ENCODE results near the gene FHOD3. TPM values are rescaled to one million over a fixed set of nuclear protein-coding genes. Genes with fewer than 3 reads are reported as not detected.

FHOD3 gene
- total and polyA plus RNA-seq, 9 of the 15 experiments (the other 6 are each of a cell fraction or from before 2014, with no cell fraction given) = 0.11 TPM; not detected in 8

DNA sequence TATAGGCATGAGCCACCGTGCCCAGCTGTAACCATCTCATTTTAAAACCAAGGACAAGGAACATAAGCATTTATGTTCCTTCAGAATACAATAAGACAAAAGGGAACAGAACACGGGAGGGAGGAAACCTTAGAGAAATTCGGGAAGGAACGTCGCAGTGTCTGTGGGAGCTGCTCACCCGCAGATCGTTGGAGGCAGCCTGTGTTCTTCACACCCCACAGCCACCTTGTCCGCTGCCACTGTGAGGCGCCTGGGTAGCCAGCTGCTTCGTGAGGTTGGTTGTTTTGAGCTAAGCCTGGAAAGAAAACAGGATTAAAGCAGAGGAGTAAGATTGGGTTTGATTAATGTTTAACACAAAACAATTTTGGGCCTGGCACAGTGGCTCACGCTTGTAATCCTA lies 250.0 kb downstream of the FHOD3 start:
- in situ Hi-C loops (cut with MboI) (no loop called here), intact Hi-C loops (cut with micrococcal nuclease) (no loop called here)
- no peak overlapping the region for H3K4me2 ChIP-seq (ENCODE audit: insufficient read depth, low read length)
- ChIA-PET POLR2A (no interaction called here), CTCF (ENCODE audit: low intra/inter-chr PET ratio) (no interaction called here)
- no peaks in the 10 kb centered on the region for H3K36me3 ChIP-seq (ENCODE audit: control insufficient read depth, insufficient read depth, low read length)
- H3K27ac ChIP-seq (ENCODE audit: extremely low read depth, low read depth, low read length) = no peak overlapping the region
- ATAC-seq = peak; percentile 43; the same call in 1 of the 3 replicates
- peaks cover 15 to 22% of the 10 kb centered on the region in 2 experiments; a peak in 4 of 5 replicates for H3K27me3 ChIP-seq (ENCODE audit: control insufficient read depth in 2 of 2, insufficient read depth in 2 of 2, low read length in 2 of 2)
- no peaks in the 10 kb centered on the region for H3K9me3 ChIP-seq (replicated peaks; ENCODE audit: control insufficient read depth, insufficient read depth, low read depth, low read length)
- no peaks in the 10 kb centered on the region for H3K79me2 ChIP-seq (ENCODE audit: control insufficient read depth, insufficient read depth, low read length)
- no TSS peak for BruUV-seq (replicated peaks)
- WGBS (ENCODE audit: insufficient coverage, low coverage, missing lambda C conversion rate) = 1% methylated on average over 11 of the region's 11 CpGs
- no peak overlapping the region for H3K4me3 ChIP-seq
- H3K9me1 ChIP-seq (ENCODE audit: control insufficient read depth, insufficient read depth, low read length) = no peaks in the 10 kb centered on the region
- H3K4me1 ChIP-seq (replicated peaks in 1 of 2; ENCODE audit: control insufficient read depth in 2 of 2, insufficient read depth in 2 of 2, low read length in 2 of 2) = no peaks in the 10 kb centered on the region
- H3K9ac ChIP-seq (ENCODE audit: insufficient read depth in 1 of 2, low read depth in 2 of 2, low read length in 2 of 2) = no peak overlapping the region
- no peak overlapping the region for H2AFZ ChIP-seq (ENCODE audit: low read depth, low read length)
- DNase-seq (ENCODE audit: extremely low read depth in 1 of 4, low spot score in 3 of 4) = no peak
- no peak for FAIRE-seq
- H4K20me1 ChIP-seq (replicated peaks; ENCODE audit: control insufficient read depth, insufficient read depth, low read length) = no peaks in the 10 kb centered on the region
- TF ChIP-seq ESRRB (CRISPR knock-in tag; IDR thresholded peaks at IDR 0.05; ENCODE audit: borderline replicate concordance) (no peak), FOXJ3 (CRISPR knock-in tag; IDR thresholded peaks at IDR 0.05) (no peak), POU5F1 (IDR thresholded peaks at IDR 0.05; ENCODE audit: borderline replicate concordance, low read depth, low read length, partially characterized antibody) (no peak), L3MBTL2 (IDR thresholded peaks at IDR 0.05) (no peak), HNRNPH1 (optimal IDR thresholded peaks at IDR 0.05; ENCODE audit: low read depth, low read length) (no peak), KLF10 (CRISPR knock-in tag; IDR thresholded peaks at IDR 0.05) (no peak)
- TF ChIP-seq, protein P1, sequence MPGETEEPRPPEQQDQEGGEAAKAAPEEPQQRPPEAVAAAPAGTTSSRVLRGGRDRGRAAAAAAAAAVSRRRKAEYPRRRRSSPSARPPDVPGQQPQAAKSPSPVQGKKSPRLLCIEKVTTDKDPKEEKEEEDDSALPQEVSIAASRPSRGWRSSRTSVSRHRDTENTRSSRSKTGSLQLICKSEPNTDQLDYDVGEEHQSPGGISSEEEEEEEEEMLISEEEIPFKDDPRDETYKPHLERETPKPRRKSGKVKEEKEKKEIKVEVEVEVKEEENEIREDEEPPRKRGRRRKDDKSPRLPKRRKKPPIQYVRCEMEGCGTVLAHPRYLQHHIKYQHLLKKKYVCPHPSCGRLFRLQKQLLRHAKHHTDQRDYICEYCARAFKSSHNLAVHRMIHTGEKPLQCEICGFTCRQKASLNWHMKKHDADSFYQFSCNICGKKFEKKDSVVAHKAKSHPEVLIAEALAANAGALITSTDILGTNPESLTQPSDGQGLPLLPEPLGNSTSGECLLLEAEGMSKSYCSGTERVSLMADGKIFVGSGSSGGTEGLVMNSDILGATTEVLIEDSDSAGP (CRISPR knock-in tag; IDR thresholded peaks at IDR 0.05) = no peak
- TF ChIP-seq, protein P2, sequence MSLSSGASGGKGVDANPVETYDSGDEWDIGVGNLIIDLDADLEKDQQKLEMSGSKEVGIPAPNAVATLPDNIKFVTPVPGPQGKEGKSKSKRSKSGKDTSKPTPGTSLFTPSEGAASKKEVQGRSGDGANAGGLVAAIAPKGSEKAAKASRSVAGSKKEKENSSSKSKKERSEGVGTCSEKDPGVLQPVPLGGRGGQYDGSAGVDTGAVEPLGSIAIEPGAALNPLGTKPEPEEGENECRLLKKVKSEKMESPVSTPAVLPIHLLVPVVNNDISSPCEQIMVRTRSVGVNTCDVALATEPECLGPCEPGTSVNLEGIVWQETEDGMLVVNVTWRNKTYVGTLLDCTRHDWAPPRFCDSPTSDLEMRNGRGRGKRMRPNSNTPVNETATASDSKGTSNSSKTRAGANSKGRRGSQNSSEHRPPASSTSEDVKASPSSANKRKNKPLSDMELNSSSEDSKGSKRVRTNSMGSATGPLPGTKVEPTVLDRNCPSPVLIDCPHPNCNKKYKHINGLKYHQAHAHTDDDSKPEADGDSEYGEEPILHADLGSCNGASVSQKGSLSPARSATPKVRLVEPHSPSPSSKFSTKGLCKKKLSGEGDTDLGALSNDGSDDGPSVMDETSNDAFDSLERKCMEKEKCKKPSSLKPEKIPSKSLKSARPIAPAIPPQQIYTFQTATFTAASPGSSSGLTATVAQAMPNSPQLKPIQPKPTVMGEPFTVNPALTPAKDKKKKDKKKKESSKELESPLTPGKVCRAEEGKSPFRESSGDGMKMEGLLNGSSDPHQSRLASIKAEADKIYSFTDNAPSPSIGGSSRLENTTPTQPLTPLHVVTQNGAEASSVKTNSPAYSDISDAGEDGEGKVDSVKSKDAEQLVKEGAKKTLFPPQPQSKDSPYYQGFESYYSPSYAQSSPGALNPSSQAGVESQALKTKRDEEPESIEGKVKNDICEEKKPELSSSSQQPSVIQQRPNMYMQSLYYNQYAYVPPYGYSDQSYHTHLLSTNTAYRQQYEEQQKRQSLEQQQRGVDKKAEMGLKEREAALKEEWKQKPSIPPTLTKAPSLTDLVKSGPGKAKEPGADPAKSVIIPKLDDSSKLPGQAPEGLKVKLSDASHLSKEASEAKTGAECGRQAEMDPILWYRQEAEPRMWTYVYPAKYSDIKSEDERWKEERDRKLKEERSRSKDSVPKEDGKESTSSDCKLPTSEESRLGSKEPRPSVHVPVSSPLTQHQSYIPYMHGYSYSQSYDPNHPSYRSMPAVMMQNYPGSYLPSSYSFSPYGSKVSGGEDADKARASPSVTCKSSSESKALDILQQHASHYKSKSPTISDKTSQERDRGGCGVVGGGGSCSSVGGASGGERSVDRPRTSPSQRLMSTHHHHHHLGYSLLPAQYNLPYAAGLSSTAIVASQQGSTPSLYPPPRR (CRISPR knock-in tag; IDR thresholded peaks at IDR 0.05; ENCODE audit: borderline replicate concordance) = no peak
- TF ChIP-seq, protein P3, sequence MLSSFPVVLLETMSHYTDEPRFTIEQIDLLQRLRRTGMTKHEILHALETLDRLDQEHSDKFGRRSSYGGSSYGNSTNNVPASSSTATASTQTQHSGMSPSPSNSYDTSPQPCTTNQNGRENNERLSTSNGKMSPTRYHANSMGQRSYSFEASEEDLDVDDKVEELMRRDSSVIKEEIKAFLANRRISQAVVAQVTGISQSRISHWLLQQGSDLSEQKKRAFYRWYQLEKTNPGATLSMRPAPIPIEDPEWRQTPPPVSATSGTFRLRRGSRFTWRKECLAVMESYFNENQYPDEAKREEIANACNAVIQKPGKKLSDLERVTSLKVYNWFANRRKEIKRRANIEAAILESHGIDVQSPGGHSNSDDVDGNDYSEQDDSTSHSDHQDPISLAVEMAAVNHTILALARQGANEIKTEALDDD (IDR thresholded peaks at IDR 0.05) = no peak
- TF ChIP-seq, protein P4, sequence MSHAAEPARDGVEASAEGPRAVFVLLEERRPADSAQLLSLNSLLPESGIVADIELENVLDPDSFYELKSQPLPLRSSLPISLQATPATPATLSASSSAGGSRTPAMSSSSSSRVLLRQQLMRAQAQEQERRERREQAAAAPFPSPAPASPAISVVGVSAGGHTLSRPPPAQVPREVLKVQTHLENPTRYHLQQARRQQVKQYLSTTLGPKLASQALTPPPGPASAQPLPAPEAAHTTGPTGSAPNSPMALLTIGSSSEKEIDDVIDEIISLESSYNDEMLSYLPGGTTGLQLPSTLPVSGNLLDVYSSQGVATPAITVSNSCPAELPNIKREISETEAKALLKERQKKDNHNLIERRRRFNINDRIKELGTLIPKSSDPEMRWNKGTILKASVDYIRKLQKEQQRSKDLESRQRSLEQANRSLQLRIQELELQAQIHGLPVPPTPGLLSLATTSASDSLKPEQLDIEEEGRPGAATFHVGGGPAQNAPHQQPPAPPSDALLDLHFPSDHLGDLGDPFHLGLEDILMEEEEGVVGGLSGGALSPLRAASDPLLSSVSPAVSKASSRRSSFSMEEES (CRISPR knock-in tag; IDR thresholded peaks at IDR 0.05) = no peak
- TF ChIP-seq, protein P5, sequence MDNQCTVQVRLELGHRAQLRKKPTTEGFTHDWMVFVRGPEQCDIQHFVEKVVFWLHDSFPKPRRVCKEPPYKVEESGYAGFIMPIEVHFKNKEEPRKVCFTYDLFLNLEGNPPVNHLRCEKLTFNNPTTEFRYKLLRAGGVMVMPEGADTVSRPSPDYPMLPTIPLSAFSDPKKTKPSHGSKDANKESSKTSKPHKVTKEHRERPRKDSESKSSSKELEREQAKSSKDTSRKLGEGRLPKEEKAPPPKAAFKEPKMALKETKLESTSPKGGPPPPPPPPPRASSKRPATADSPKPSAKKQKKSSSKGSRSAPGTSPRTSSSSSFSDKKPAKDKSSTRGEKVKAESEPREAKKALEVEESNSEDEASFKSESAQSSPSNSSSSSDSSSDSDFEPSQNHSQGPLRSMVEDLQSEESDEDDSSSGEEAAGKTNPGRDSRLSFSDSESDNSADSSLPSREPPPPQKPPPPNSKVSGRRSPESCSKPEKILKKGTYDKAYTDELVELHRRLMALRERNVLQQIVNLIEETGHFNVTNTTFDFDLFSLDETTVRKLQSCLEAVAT (IDR thresholded peaks at IDR 0.05) = no peak

All from K562 (cell line).